GM12878 (cell line): Measurements from ENCODE around the gene CSF2. TPM values are rescaled to one million over a fixed set of nuclear protein-coding genes. Genes with fewer than 3 reads are reported as not detected.

Source experiments
- ATAC-seq: fragments of 200-7000 bp; cut with Tn5 transposase; 3 replicates; pipeline ENCODE4 v1.9.1; 2020; ENCODE audit warnings: mild to moderate bottlenecking, moderate library complexity
- BruUV-seq: library from RNA; stranded (reverse); fragments of 400-500 nt; replicated peaks from 2 replicates; lab custom pipeline; 2021; lab: Mats Ljungman, UMichigan
- CTCF ChIA-PET: fragments of 300-600 bp; sonication (Branson Sonifier 250); formaldehyde crosslinking; extraction: SDS; loops from one replicate; lab custom pipeline; 2021; ENCODE audit warnings: inconsistent platforms; lab: Yijun Ruan, JAX
- POLR2A ChIA-PET: fragments of 350-600 bp; formaldehyde crosslinking; extraction: SDS; loops from one replicate; lab custom pipeline; 2021; ENCODE audit warnings: inconsistent platforms; lab: Charles Lee
- RAD21 ChIA-PET: fragments of 300-600 bp; sonication (Branson Sonifier 250); formaldehyde crosslinking; loops from one replicate; lab custom pipeline; 2023; ENCODE audit warnings: antibody characterized with exemption; ENCODE audit not compliant: unreplicated experiment; lab: Charles Lee
- SMC1A ChIA-PET: fragments of 300-600 bp; sonication (Branson Sonifier 250); formaldehyde crosslinking; loops from one replicate; lab custom pipeline; 2023; ENCODE audit not compliant: unreplicated experiment, uncharacterized antibody; lab: Charles Lee
- DNase-seq: peaks from one replicate; pipeline ENCODE4 v3.0.0-alpha.2; 2011; ENCODE audit warnings: low read depth, low spot score
- FAIRE-seq: peaks from 3 replicates; lab custom pipeline; 2011; peaks lifted over from hg19 to GRCh38; lab: Jason Lieb, UNC
- H2AFZ ChIP-seq: 2 replicates; pipeline ENCODE4 v1.6.0; 2011; ENCODE audit warnings: low read depth, low read length, control low read depth; ENCODE audit not compliant: control insufficient read depth
- H3K27ac ChIP-seq: 2 replicates; pipeline ENCODE4 v1.5.1; 2011; ENCODE audit warnings: control low read depth; ENCODE audit not compliant: control insufficient read depth, insufficient read depth
- H3K27me3 ChIP-seq, 2 experiments: replicated peaks in 1 of 2; 2 replicates each; pipeline versions ENCODE4 v1.6.0 to v1.6.1; 2011; ENCODE audit warnings: low read length in 1 of 2; ENCODE audit not compliant: control insufficient read depth in 2 of 2, insufficient read depth in 2 of 2
- H3K36me3 ChIP-seq, 2 experiments: 2 replicates each; pipeline ENCODE4 v1.5.1; 2011; ENCODE audit warnings: low read length in 1 of 2; ENCODE audit not compliant: control insufficient read depth in 2 of 2, insufficient read depth in 2 of 2
- H3K4me1 ChIP-seq: 2 replicates; pipeline ENCODE4 v1.6.1; 2011; ENCODE audit warnings: mild to moderate bottlenecking, low read length, moderate library complexity, mixed read lengths; ENCODE audit not compliant: control insufficient read depth, insufficient read depth
- H3K4me2 ChIP-seq: 2 replicates; pipeline ENCODE4 v1.6.0; 2011; ENCODE audit warnings: control low read depth; ENCODE audit not compliant: control insufficient read depth, insufficient read depth
- H3K4me3 ChIP-seq: fragments of 200-600 bp; sonication (generic); 2 replicates; pipeline ENCODE4 v1.5.1; 2016
- H3K79me2 ChIP-seq: 2 replicates; pipeline ENCODE4 v1.6.0; 2011; ENCODE audit warnings: low read length; ENCODE audit not compliant: control insufficient read depth, insufficient read depth
- H3K9ac ChIP-seq: 2 replicates; pipeline ENCODE4 v1.8.0; 2011; ENCODE audit warnings: low read length, control low read depth, mixed read lengths; ENCODE audit not compliant: control insufficient read depth, insufficient read depth
- H3K9me3 ChIP-seq: replicated peaks from 3 replicates; pipeline ENCODE4 v1.5.1; 2011; ENCODE audit warnings: mild to moderate bottlenecking, low read length; ENCODE audit not compliant: control insufficient read depth, insufficient read depth
- H4K20me1 ChIP-seq: 2 replicates; pipeline ENCODE4 v1.6.0; 2011; ENCODE audit not compliant: control insufficient read depth, insufficient read depth
- BCLAF1 ChIP-seq: fragments of 450-650 bp; IDR thresholded peaks from 2 replicates; pipeline ENCODE4 v1.6.1; 2017; ENCODE audit warnings: antibody characterized with exemption, mild to moderate bottlenecking, moderate library complexity
- BRCA1 ChIP-seq: IDR thresholded peaks from 2 replicates; pipeline ENCODE4 v1.6.1; 2011; ENCODE audit warnings: low read depth, low read length, improper control_type of control experiment
- CEBPB ChIP-seq, 2 experiments: fragments of 150-350 bp in 1 of 2; IDR thresholded peaks; 2 replicates each; pipeline ENCODE4 v1.6.1; 2012 to 2014; ENCODE audit warnings: low read depth in 2 of 2, low read length in 2 of 2, borderline replicate concordance in 1 of 2, inconsistent platforms in 1 of 2
- CHD2 ChIP-seq: IDR thresholded peaks from 2 replicates; pipeline ENCODE4 v1.6.1; 2011; ENCODE audit warnings: low read depth, low read length, improper control_type of control experiment, borderline replicate concordance
- EP300 ChIP-seq, 2 experiments: fragments of 150-350 bp in 1 of 2; IDR thresholded peaks; 2 replicates each; pipeline ENCODE4 v1.6.1; 2011 to 2012; ENCODE audit warnings: low read depth in 2 of 2, low read length in 2 of 2, borderline replicate concordance in 1 of 2, improper control_type of control experiment in 1 of 2, inconsistent platforms in 1 of 2; ENCODE audit not compliant: control insufficient read depth in 1 of 2
- JUND ChIP-seq: IDR thresholded peaks from 2 replicates; pipeline ENCODE4 v1.6.1; 2012; ENCODE audit warnings: low read depth, mild to moderate bottlenecking, low read length, improper control_type of control experiment, moderate library complexity
- MYB ChIP-seq: fragments of 150-350 bp; IDR thresholded peaks from 2 replicates; pipeline ENCODE4 v1.6.1; 2014; ENCODE audit warnings: mild to moderate bottlenecking, low read depth, low read length, borderline replicate concordance
- NFIC ChIP-seq: IDR thresholded peaks from 2 replicates; pipeline ENCODE4 v1.6.1; 2012; ENCODE audit warnings: low read depth, mild to moderate bottlenecking, inconsistent platforms, low read length, moderate library complexity
- RCOR1 ChIP-seq: conservative IDR thresholded peaks from 2 replicates; pipeline ENCODE4 v1.6.1; 2012; ENCODE audit warnings: low read depth, low read length, improper control_type of control experiment
- SMAD5 ChIP-seq: IDR thresholded peaks from 2 replicates; pipeline ENCODE4 v1.6.1; 2016; ENCODE audit warnings: antibody characterized with exemption, low read depth
- SP1 ChIP-seq: IDR thresholded peaks from one replicate; pipeline ENCODE4 v1.6.1; 2011; ENCODE audit warnings: low read depth, low read length
- SRF ChIP-seq, 2 experiments: IDR thresholded peaks; 2 replicates each; pipeline ENCODE4 v1.6.1; 2011; ENCODE audit warnings: low read depth in 2 of 2, low read length in 2 of 2, mild to moderate bottlenecking in 1 of 2, moderate library complexity in 1 of 2
- TCF7 ChIP-seq: IDR thresholded peaks from 2 replicates; pipeline ENCODE4 v1.6.1; 2014; ENCODE audit warnings: antibody characterized with exemption, borderline replicate concordance
- WGBS: methylation state at CpG from one replicate; pipeline ENCODE4 v1.1.6; 2016; ENCODE audit warnings: low lambda C conversion rate; ENCODE audit not compliant: insufficient replicate concordance, insufficient coverage; ENCODE audit errors: missing lambda C conversion rate; 5-methylcytosine and 5-hydroxymethylcytosine counted together
- in situ Hi-C: fragments of 300-500 bp; cut with MboI; formaldehyde crosslinking; loops from 9 replicates; pipeline ENCODE4 v1.14.3; 2018; ENCODE audit warnings: mixed read lengths
- intact Hi-C: fragments of 100-400 bp; cut with micrococcal nuclease; formaldehyde crosslinking; loops from one replicate; pipeline ENCODE4 v1.14.2; 2022; ENCODE audit not compliant: unreplicated experiment
- polyA plus RNA-seq, 11 experiments: library from polyadenylated mRNA; depleted of rRNA in 4 of 11; unstranded in 6 of 11; stranded (reverse) in 5 of 11; fragments of >200 nt; fragmentation: Nextera tagmentation in 4 of 11; fragmentation: Illumina TruSeq in 1 of 11; extraction: Ambion mirVana in 4 of 11; extraction: Trizol in 1 of 11; gene quantifications; 1 replicate in 1 of 11; 2 replicates in 10 of 11; pipeline versions ENCODE4 v1.2.1 to v1.2.3, GENCODE V29; 2011 to 2016; ENCODE audit warnings: inconsistent platforms in 2 of 11, missing spikeins in 2 of 11, low read depth in 1 of 11
- total RNA-seq, 4 experiments: library from RNA; depleted of rRNA in 3 of 4; stranded (reverse); fragments of >200 nt in 3 of 4; fragmentation: Illumina TruSeq in 1 of 4; extraction: Trizol in 1 of 4; gene quantifications; 2 replicates each; pipeline versions ENCODE4 v1.2.1 to v1.2.3, GENCODE V29; 2013 to 2021
- TF ChIP-seq, protein P1 (sequence below): fragments of 450-650 bp; IDR thresholded peaks from 2 replicates; pipeline ENCODE4 v1.6.1; 2017; ENCODE audit warnings: mild to moderate bottlenecking
- TF ChIP-seq, protein P2 (sequence below): fragments of 450-650 bp; IDR thresholded peaks from 2 replicates; pipeline ENCODE4 v1.6.1; 2018; ENCODE audit warnings: mild to moderate bottlenecking, low read depth, moderate library complexity; ENCODE audit not compliant: partially characterized antibody

CSF2 gene
- total and polyA plus RNA-seq, 10 of the 15 experiments (the other 5 are each of a cell fraction or from before 2014, with no cell fraction given) = 0.15 to 2.0 (median 0.69) TPM; not detected in 2

DNA sequence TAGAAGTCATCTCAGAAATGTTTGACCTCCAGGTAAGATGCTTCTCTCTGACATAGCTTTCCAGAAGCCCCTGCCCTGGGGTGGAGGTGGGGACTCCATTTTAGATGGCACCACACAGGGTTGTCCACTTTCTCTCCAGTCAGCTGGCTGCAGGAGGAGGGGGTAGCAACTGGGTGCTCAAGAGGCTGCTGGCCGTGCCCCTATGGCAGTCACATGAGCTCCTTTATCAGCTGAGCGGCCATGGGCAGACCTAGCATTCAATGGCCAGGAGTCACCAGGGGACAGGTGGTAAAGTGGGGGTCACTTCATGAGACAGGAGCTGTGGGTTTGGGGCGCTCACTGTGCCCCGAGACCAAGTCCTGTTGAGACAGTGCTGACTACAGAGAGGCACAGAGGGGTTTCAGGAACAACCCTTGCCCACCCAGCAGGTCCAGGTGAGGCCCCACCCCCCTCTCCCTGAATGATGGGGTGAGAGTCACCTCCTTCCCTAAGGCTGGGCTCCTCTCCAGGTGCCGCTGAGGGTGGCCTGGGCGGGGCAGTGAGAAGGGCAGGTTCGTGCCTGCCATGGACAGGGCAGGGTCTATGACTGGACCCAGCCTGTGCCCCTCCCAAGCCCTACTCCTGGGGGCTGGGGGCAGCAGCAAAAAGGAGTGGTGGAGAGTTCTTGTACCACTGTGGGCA lies 642 bp downstream of the CSF2 start:
- TF ChIP-seq SMAD5 (no peak), BCLAF1 (no peak), JUND (no peak), TCF7 (no peak), SP1 (no peak), EP300 (IDR thresholded peaks at IDR 0.05; ENCODE audit: borderline replicate concordance in 1 of 2, control insufficient read depth in 1 of 2, low read depth in 2 of 2, low read length in 2 of 2) (no peak), SRF (IDR thresholded peaks at IDR 0.05; ENCODE audit: low read depth in 2 of 2, low read length in 2 of 2) (no peak), MYB (no peak), BRCA1 (no peak), NFIC (no peak), RCOR1 (no peak), CHD2 (no peak), CEBPB (IDR thresholded peaks at IDR 0.05; ENCODE audit: borderline replicate concordance in 1 of 2, low read depth in 2 of 2, low read length in 2 of 2) (no peak)
- TF ChIP-seq, protein P1, sequence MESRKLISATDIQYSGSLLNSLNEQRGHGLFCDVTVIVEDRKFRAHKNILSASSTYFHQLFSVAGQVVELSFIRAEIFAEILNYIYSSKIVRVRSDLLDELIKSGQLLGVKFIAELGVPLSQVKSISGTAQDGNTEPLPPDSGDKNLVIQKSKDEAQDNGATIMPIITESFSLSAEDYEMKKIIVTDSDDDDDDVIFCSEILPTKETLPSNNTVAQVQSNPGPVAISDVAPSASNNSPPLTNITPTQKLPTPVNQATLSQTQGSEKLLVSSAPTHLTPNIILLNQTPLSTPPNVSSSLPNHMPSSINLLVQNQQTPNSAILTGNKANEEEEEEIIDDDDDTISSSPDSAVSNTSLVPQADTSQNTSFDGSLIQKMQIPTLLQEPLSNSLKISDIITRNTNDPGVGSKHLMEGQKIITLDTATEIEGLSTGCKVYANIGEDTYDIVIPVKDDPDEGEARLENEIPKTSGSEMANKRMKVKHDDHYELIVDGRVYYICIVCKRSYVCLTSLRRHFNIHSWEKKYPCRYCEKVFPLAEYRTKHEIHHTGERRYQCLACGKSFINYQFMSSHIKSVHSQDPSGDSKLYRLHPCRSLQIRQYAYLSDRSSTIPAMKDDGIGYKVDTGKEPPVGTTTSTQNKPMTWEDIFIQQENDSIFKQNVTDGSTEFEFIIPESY = no peak
- TF ChIP-seq, protein P2, sequence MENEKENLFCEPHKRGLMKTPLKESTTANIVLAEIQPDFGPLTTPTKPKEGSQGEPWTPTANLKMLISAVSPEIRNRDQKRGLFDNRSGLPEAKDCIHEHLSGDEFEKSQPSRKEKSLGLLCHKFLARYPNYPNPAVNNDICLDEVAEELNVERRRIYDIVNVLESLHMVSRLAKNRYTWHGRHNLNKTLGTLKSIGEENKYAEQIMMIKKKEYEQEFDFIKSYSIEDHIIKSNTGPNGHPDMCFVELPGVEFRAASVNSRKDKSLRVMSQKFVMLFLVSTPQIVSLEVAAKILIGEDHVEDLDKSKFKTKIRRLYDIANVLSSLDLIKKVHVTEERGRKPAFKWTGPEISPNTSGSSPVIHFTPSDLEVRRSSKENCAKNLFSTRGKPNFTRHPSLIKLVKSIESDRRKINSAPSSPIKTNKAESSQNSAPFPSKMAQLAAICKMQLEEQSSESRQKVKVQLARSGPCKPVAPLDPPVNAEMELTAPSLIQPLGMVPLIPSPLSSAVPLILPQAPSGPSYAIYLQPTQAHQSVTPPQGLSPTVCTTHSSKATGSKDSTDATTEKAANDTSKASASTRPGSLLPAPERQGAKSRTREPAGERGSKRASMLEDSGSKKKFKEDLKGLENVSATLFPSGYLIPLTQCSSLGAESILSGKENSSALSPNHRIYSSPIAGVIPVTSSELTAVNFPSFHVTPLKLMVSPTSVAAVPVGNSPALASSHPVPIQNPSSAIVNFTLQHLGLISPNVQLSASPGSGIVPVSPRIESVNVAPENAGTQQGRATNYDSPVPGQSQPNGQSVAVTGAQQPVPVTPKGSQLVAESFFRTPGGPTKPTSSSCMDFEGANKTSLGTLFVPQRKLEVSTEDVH = no peak
- TF ChIP-seq, all 136 proteins: peak for 0
- Histone ChIP-seq H3K4me2 (no peak overlapping the region), H3K9ac (no peak overlapping the region), H3K27me3 (no peaks in the 10 kb centered on the region), H3K79me2 (no peaks in the 10 kb centered on the region), H3K4me1 (no peaks in the 10 kb centered on the region), H3K36me3 (no peaks in the 10 kb centered on the region), H3K27ac (no peak overlapping the region), H3K4me3 (no peak overlapping the region), H2AFZ (no peak overlapping the region), H3K9me3 (no peaks in the 10 kb centered on the region), H4K20me1 (no peaks in the 10 kb centered on the region)
- RAD21 ChIA-PET = interaction anchor here (0.6 to 1.3 kb wide), 4 partner anchors 9 to 812 kb away, joined by 3 to 4 read pairs (median 3); no protein-coding TSS in a partner anchor
- ATAC-seq (no peak), DNase-seq (no peak), FAIRE-seq (no peak)
- in situ Hi-C loops = loop anchor here (10.0 kb wide), 1 partner anchor 431 kb away; no protein-coding TSS in a partner anchor
- WGBS = 59% methylated on average over 7 of the region's 7 CpGs
- intact Hi-C loops = no loop called here
- POLR2A ChIA-PET = interaction anchor here (1.1 kb wide), 1 partner anchor 18 kb away, joined by 3 read pairs; no protein-coding TSS in a partner anchor
- SMC1A ChIA-PET = interaction anchor here (1.1 kb wide), 1 partner anchor 14 kb away, joined by 4 read pairs; no protein-coding TSS in a partner anchor
- CTCF ChIA-PET = interaction anchor here (1.1 to 1.4 kb wide), 2 partner anchors 9 to 164 kb away, joined by 3 to 4 read pairs; no protein-coding TSS in a partner anchor
- BruUV-seq = no TSS peak
